HEK293 (cell line): Measurements from ENCODE around the gene CPE.

Experiments
- BCL11A ChIP-seq: fragments of 450-650 bp; formaldehyde crosslinking; IDR thresholded peaks from 2 replicates; pipeline ENCODE4 v1.5.1; 2016; ENCODE audit warnings: low read depth, missing biosample characterization, missing genetic modification characterization
- HOXC10 ChIP-seq: sonication (generic); formaldehyde crosslinking; IDR thresholded peaks from 2 replicates; pipeline ENCODE4 v1.8.1; 2023; ENCODE audit warnings: mild to moderate bottlenecking, missing genetic modification reagents
- KLF8 ChIP-seq: fragments of 450-650 bp; formaldehyde crosslinking; IDR thresholded peaks from 2 replicates; pipeline ENCODE4 v1.5.1; 2016; ENCODE audit warnings: missing biosample characterization, missing genetic modification characterization
- MZF1 ChIP-seq: fragments of 450-650 bp; formaldehyde crosslinking; IDR thresholded peaks from 2 replicates; pipeline ENCODE4 v1.5.1; 2017; ENCODE audit warnings: missing biosample characterization, missing genetic modification characterization, borderline replicate concordance
- PATZ1 ChIP-seq: fragments of 450-650 bp; formaldehyde crosslinking; IDR thresholded peaks from 2 replicates; pipeline ENCODE4 v1.5.1; 2016; ENCODE audit warnings: missing biosample characterization, missing genetic modification characterization
- PRDM10 ChIP-seq: fragments of 450-650 bp; formaldehyde crosslinking; IDR thresholded peaks from 2 replicates; pipeline ENCODE4 v1.5.1; 2016; ENCODE audit warnings: missing biosample characterization, missing genetic modification characterization
- SCRT1 ChIP-seq: fragments of 450-650 bp; formaldehyde crosslinking; IDR thresholded peaks from 2 replicates; pipeline ENCODE4 v1.5.1; 2016; ENCODE audit warnings: missing biosample characterization, missing genetic modification characterization, borderline replicate concordance
- SCRT2 ChIP-seq: fragments of 450-650 bp; formaldehyde crosslinking; IDR thresholded peaks from 2 replicates; pipeline ENCODE4 v1.5.1; 2016; ENCODE audit warnings: missing biosample characterization, missing genetic modification characterization
- SP2 ChIP-seq: fragments of 450-650 bp; formaldehyde crosslinking; IDR thresholded peaks from 2 replicates; pipeline ENCODE4 v1.5.1; 2016; ENCODE audit warnings: missing biosample characterization, missing genetic modification characterization
- WT1 ChIP-seq: fragments of 450-650 bp; formaldehyde crosslinking; IDR thresholded peaks from 2 replicates; pipeline ENCODE4 v1.5.1; 2016; ENCODE audit warnings: missing biosample characterization, missing genetic modification characterization
- ZBTB6 ChIP-seq: fragments of 450-650 bp; formaldehyde crosslinking; IDR thresholded peaks from 2 replicates; pipeline ENCODE4 v1.5.1; 2017; ENCODE audit warnings: missing biosample characterization, missing genetic modification characterization
- ZNF16 ChIP-seq: fragments of 450-650 bp; formaldehyde crosslinking; IDR thresholded peaks from 2 replicates; pipeline ENCODE4 v1.5.1; 2016; ENCODE audit warnings: low read depth, missing biosample characterization, missing genetic modification characterization
- ZNF2 ChIP-seq: fragments of 450-650 bp; formaldehyde crosslinking; IDR thresholded peaks from 2 replicates; pipeline ENCODE4 v1.5.1; 2016; ENCODE audit warnings: missing biosample characterization, missing genetic modification characterization
- ZNF248 ChIP-seq: fragments of 450-650 bp; formaldehyde crosslinking; IDR thresholded peaks from 2 replicates; pipeline ENCODE4 v1.5.1; 2017; ENCODE audit warnings: missing biosample characterization, missing genetic modification characterization
- ZNF274 ChIP-seq, 2 experiments: fragments of 200-500 bp in 1 of 2; fragments of 450-650 bp in 1 of 2; sonication (Bioruptor generic) in 1 of 2; formaldehyde crosslinking in 1 of 2; IDR thresholded peaks; 2 replicates each; pipeline versions ENCODE4 v1.5.1 to v1.6.1; 2014 to 2016; ENCODE audit warnings: borderline replicate concordance in 1 of 2, inconsistent platforms in 1 of 2, low read length in 1 of 2, missing biosample characterization in 1 of 2, missing genetic modification characterization in 1 of 2
- ZNF324 ChIP-seq: fragments of 450-650 bp; formaldehyde crosslinking; IDR thresholded peaks from 2 replicates; pipeline ENCODE4 v1.5.1; 2016; ENCODE audit warnings: missing biosample characterization, missing genetic modification characterization
- ZNF350 ChIP-seq: fragments of 450-650 bp; formaldehyde crosslinking; IDR thresholded peaks from 2 replicates; pipeline ENCODE4 v1.5.0; 2017; ENCODE audit warnings: missing biosample characterization, mild to moderate bottlenecking, missing genetic modification characterization
- ZNF423 ChIP-seq: fragments of 450-650 bp; formaldehyde crosslinking; IDR thresholded peaks from 2 replicates; pipeline ENCODE4 v1.5.1; 2016; ENCODE audit warnings: missing biosample characterization, missing genetic modification characterization
- ZNF521 ChIP-seq: fragments of 450-650 bp; formaldehyde crosslinking; IDR thresholded peaks from 2 replicates; pipeline ENCODE4 v1.5.1; 2017; ENCODE audit warnings: missing biosample characterization, mild to moderate bottlenecking, missing genetic modification characterization
- ZNF560 ChIP-seq: fragments of 450-650 bp; formaldehyde crosslinking; IDR thresholded peaks from 2 replicates; pipeline ENCODE4 v1.5.1; 2017; ENCODE audit warnings: missing biosample characterization, missing genetic modification characterization, borderline replicate concordance
- ZNF596 ChIP-seq: fragments of 450-650 bp; IDR thresholded peaks from 2 replicates; pipeline ENCODE4 v1.5.0; 2018; ENCODE audit warnings: missing biosample characterization, mild to moderate bottlenecking, missing genetic modification characterization, moderate library complexity
- ZNF664 ChIP-seq: fragments of 450-650 bp; formaldehyde crosslinking; IDR thresholded peaks from 2 replicates; pipeline ENCODE4 v1.5.1; 2016; ENCODE audit warnings: missing biosample characterization, missing genetic modification characterization
- ZNF701 ChIP-seq: fragments of 450-650 bp; formaldehyde crosslinking; IDR thresholded peaks from 2 replicates; pipeline ENCODE4 v1.5.1; 2016; ENCODE audit warnings: missing biosample characterization, missing genetic modification characterization
- ZNF777 ChIP-seq: fragments of 450-650 bp; formaldehyde crosslinking; IDR thresholded peaks from 2 replicates; pipeline ENCODE4 v1.5.1; 2017; ENCODE audit warnings: missing biosample characterization, missing genetic modification characterization, borderline replicate concordance
- ZNF785 ChIP-seq: fragments of 450-650 bp; formaldehyde crosslinking; IDR thresholded peaks from 2 replicates; pipeline ENCODE4 v1.5.1; 2016; ENCODE audit warnings: missing biosample characterization, missing genetic modification characterization
- ZXDB ChIP-seq: fragments of 450-650 bp; formaldehyde crosslinking; IDR thresholded peaks from 2 replicates; pipeline ENCODE4 v1.5.1; 2016; ENCODE audit warnings: missing biosample characterization, missing genetic modification characterization
- TF ChIP-seq, protein P1 (sequence below): fragments of 450-650 bp; formaldehyde crosslinking; IDR thresholded peaks from 2 replicates; pipeline ENCODE4 v1.5.1; 2016; ENCODE audit warnings: missing biosample characterization, missing genetic modification characterization, borderline replicate concordance
- TF ChIP-seq, protein P2 (sequence below): fragments of 450-650 bp; formaldehyde crosslinking; IDR thresholded peaks from 2 replicates; pipeline ENCODE4 v1.5.1; 2017; ENCODE audit warnings: missing biosample characterization, mild to moderate bottlenecking, missing genetic modification characterization, moderate library complexity

Gene CPE

GRCh38 chr4:165440415-165441158 lies 61.8 kb downstream of the CPE start (continued):
- TF ChIP-seq ZNF664 (tag by site-specific recombination) (no peak), ZNF2 (peak; percentile 38; the same call in 1 of the 2 replicates), ZNF248 (tag by site-specific recombination) (no peak), BCL11A (tag by site-specific recombination) (peak; percentile 81; the same call in 1 of the 2 replicates), ZBTB6 (tag by site-specific recombination) (no peak), MZF1 (tag by site-specific recombination) (peak; percentile 52; the same call in 1 of the 2 replicates), ZNF596 (tag by site-specific recombination) (no peak), SCRT1 (tag by site-specific recombination) (peak; percentile 61; the same call in 1 of the 2 replicates), KLF8 (tag by site-specific recombination) (peak; percentile 66), ZNF423 (tag by site-specific recombination) (no peak), ZNF777 (tag by site-specific recombination) (no peak), ZNF324 (tag by site-specific recombination) (no peak), HOXC10 (no peak), SCRT2 (tag by site-specific recombination) (peak; percentile 88), SP2 (tag by site-specific recombination) (no peak), ZNF560 (no peak), ZNF16 (tag by site-specific recombination) (no peak), ZNF274 (IDR thresholded peaks at IDR 0.05; ENCODE audit: low read length) (no peak), ZNF274 (tag by site-specific recombination; IDR thresholded peaks at IDR 0.05; ENCODE audit: borderline replicate concordance) (no peak), WT1 (tag by site-specific recombination) (0 out of 2 replicates have a peak, but pooled peaks have one; percentile 25), ZNF701 (tag by site-specific recombination) (no peak), ZNF350 (tag by site-specific recombination) (no peak), ZNF521 (tag by site-specific recombination) (no peak), ZXDB (peak; percentile 79), PRDM10 (tag by site-specific recombination) (0 out of 2 replicates have a peak, but pooled peaks have one; percentile 29), PATZ1 (tag by site-specific recombination) (peak; percentile 52; the same call in 1 of the 2 replicates), ZNF785 (tag by site-specific recombination) (no peak)
- TF ChIP-seq, protein P1, sequence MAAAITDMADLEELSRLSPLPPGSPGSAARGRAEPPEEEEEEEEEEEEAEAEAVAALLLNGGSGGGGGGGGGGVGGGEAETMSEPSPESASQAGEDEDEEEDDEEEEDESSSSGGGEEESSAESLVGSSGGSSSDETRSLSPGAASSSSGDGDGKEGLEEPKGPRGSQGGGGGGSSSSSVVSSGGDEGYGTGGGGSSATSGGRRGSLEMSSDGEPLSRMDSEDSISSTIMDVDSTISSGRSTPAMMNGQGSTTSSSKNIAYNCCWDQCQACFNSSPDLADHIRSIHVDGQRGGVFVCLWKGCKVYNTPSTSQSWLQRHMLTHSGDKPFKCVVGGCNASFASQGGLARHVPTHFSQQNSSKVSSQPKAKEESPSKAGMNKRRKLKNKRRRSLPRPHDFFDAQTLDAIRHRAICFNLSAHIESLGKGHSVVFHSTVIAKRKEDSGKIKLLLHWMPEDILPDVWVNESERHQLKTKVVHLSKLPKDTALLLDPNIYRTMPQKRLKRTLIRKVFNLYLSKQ (tag by site-specific recombination) = no peak
- TF ChIP-seq, protein P2, sequence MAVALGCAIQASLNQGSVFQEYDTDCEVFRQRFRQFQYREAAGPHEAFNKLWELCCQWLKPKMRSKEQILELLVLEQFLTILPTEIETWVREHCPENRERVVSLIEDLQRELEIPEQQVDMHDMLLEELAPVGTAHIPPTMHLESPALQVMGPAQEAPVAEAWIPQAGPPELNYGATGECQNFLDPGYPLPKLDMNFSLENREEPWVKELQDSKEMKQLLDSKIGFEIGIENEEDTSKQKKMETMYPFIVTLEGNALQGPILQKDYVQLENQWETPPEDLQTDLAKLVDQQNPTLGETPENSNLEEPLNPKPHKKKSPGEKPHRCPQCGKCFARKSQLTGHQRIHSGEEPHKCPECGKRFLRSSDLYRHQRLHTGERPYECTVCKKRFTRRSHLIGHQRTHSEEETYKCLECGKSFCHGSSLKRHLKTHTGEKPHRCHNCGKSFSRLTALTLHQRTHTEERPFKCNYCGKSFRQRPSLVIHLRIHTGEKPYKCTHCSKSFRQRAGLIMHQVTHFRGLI (tag by site-specific recombination) = no peak
